DND-41 (cell line): ENCODE data around the gene PUSL1.

Experiments used
- CTCF ChIP-seq: IDR thresholded peaks from 2 replicates; pipeline ENCODE4 v1.5.1; 2012; ENCODE audit warnings: borderline replicate concordance, low read length, moderate library complexity, mild to moderate bottlenecking; ENCODE audit not compliant: poor library complexity, severe bottlenecking; ENCODE audit errors: extremely low read depth
- EZH2 ChIP-seq: IDR thresholded peaks from 3 replicates; pipeline ENCODE4 v1.6.1; 2012; ENCODE audit warnings: borderline replicate concordance, low read depth, mild to moderate bottlenecking, moderate library complexity, low read length, inconsistent platforms; ENCODE audit not compliant: severe bottlenecking

- TF ChIP-seq CTCF (no peak), EZH2 (no peak)
Observed at GRCh38 chr1:1312450-1313314, 4.3 kb downstream of the PUSL1 start.
